RKO (cell line): ENCODE data around the gene KCNJ10.

ENCODE experiments used
- DNase-seq: peaks from one replicate; pipeline ENCODE4 v3.0.0-alpha.2; 2016; ENCODE audit warnings: low spot score

KCNJ10 gene

DNA sequence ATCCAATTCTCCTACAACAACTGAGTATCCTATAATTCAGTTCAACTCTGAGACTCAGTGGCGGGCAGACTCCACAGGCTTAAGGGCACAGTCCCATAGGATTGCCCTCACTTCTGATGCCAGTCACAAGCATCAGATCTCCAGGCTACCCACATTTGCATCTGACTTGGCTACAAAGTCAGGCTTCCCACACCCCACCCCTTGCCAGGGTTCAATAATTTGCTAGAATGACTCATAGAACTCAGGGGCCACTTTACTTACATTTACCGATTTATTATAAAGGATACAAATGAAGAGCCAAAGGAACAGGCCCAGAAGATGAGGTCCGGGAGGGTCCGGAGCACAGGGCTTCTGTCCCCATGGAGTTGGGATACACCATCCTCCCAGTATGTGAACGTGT, 80.0 kb downstream of the KCNJ10 start:
- no peak for DNase-seq

DNA sequence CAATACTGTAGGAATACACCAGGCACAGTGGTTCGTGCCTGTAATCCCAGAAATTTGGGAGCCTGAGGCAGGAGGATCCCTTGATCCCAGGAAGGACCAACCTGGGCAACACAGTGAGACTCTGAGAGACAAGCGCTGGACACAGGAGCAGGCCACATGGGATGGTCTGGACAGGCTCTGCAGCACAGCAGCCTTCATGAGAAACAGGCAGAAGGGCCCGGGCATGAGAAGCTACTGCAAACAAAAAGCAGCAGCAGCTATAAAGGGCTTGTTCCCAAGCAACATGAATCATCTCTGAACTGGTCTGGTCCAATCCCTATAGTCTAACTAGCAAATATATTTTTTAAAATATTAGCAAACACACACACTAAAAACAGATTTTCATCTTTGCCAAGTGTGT, 80.4 kb downstream of the KCNJ10 start:
- no peak for DNase-seq

DNA sequence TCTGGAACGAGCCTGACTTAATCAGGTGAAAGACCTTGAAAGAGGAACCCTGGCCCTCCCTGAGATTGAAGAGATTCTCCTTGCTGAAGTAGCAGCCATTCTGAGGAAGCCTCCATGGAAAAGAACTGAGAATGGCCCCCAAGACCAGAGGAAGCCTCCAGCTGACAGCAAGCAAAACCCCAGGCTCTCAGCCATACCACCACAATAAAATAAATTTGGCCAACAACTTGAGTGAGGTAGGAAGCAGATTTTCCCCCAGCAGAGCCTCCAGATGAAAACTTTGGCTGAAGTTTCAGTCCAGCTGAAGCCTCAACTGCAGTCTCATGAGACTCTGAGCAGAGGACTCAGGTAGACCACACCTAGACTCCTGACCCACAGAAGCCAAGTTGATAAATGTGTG, 82.0 kb downstream of the KCNJ10 start:
- DNase-seq = no peak

DNA sequence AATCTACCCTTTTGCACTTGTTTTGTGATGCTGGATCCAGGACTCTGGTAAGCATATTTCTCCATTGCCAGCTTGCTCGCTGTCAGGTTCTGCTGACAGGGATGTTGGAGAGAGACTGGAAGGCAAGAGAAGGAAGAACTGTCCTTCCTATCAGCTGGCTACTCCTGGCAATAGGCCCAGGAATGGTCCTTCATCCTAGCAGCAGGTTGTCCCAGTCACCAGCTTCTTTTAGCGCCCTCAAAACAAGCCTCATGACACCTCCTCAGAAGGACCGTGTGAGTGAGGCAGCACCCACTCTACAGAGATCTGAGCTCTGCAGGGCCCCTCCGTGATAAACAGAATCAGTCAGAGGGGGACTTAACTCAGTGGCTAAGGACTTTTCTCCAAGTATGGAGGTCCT, 82.8 kb downstream of the KCNJ10 start:
- DNase-seq = no peak

DNA sequence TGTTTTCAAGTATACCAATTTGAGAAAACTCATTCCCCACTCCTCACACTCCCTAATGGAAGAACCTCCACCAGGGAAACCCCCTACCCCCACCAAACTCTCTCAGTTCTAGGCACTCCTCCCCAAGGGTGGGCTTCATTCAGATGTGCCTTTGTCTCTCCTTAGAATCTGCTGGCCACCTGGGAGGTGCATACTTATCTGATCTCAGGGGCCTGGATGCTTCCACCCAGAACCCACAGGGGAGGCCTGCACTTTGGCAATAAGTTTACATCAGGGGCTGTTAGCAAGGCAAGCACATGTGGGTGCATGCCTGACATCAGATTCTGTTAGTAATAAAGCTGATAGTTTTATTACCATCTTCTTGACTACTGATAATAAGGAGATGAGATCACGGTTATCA, 83.4 kb downstream of the KCNJ10 start:
- no peak for DNase-seq

DNA sequence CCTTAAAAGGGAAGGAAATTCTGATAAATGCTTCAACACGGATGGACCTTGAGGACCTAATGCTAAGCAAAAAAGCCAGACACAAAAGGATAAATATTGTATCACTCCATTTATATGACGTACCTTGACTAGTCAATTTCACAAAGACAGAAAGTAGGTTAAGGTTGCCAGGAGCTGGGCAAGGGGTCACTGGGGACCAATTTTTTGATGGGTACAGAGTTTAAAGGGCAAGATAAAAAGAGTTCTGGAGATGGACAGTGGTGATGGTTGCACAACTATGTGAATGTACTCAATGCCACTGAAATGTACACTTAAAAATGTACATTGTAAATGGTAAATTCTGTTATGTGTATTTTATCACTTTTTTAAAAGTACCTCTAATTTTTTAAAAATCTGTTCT, 83.9 kb downstream of the KCNJ10 start:
- DNase-seq = no peak

DNA sequence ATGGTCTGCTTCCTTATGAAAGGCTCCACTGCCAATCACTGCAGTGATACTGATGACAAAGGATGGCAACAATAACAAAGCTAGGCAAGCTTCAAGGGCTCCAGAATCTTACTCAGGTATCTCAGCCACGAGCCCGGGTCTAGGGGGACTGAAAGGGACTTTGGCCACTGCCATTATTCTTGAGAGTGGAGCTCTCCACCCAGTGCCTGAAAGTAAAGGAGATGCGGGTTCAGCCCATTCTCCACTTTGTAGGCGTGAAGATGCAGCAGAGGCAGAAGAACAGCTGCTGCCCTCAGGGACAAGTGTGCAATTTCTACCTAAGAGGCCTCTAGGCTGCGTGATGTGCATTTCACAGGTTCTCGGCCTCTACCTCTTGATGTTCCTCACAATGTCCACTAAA, 84.5 kb downstream of the KCNJ10 start:
- DNase-seq = no peak

DNA sequence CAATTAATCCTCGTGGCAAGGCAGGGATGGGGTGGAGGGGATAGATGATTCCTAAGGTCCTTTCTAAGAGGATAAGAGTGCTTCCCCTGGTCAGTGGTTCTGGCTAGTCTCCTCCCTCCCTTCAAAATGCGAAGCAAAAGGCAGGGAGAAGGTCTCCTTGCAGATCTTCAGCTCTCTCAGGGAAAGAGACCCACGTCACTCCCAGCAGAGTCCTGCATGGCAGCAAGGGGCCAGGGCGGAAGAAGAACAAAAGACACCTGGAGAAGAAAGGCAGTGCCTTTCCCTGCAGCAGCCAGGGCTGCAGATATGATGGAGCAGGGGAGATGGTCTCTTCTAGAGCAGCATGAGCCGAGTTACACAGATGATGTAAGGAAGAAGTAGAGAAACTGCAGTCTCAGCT, 86.3 kb downstream of the KCNJ10 start:
- no peak for DNase-seq

DNA sequence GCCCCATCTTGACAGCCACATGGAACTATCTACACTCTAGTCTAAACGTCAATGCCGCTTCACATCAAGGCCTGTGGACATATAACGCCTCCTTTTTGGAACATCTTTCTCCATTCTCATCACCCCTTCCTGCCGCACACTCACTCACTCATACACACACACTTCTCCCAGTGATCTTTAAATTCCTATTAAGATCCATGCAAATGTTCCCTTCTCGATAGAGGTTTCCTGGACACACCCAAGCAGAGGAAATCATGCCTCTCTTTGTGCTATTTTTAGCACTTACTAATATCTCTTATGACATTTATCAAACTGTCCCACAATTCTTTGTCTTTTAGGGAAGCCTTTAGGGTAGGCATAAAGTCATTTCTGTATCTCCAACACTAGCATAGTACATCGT, 87.7 kb downstream of the KCNJ10 start:
- DNase-seq = no peak

DNA sequence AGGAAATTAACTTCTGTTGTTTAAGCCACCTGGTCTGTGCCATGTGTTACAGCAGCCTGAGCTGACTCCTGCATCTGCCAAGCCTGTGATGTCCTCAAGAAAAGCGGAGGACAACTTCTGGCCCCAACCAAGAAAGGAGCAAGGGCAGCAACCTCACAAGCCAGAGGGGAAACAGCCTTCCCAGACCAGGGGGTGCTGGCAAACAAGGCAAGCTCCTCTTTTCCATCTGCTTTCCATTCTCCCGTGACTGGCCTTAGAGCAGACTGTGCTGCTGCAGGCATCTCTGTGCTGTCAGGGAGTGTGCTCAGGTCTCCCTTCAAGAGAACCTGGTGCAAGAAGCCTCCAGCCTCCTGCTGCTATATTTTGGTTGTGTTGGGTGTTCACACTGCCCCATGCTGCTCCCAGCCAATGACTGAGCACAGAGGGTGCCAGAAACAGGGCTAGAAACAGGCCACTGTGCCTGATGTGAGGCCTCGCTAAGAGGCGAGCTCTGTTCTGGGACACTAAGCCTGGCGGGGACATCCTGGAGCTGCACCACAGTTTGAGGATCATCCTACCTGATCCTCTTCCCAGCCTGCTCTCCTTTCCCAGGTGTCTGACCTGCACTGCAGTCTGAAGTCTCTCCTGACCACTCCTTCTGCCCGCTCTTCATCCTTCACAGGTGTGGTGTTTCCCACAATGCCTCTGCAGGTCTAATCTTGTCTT, 88.5 kb downstream of the KCNJ10 start:
- no peak for DNase-seq

DNA sequence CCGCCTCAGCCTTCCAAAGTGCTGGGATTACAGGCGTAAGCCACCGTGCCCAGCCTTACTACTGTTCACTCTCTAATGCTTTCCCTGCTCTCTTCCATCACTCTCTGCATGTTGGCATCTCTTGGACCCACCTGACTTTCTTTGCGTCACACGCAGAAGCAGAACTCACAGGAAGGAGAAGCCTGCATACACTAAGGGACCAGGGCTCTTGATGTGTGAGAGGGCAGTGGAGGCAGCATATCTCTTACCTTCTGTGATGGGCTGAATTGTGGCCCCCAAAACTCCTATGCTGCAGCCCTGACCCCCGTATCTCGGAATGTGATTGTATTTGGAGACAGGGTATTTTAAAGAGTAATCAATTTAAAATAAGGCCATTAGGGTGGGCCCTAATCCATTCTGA, 89.2 kb downstream of the KCNJ10 start:
- no peak for DNase-seq

DNA sequence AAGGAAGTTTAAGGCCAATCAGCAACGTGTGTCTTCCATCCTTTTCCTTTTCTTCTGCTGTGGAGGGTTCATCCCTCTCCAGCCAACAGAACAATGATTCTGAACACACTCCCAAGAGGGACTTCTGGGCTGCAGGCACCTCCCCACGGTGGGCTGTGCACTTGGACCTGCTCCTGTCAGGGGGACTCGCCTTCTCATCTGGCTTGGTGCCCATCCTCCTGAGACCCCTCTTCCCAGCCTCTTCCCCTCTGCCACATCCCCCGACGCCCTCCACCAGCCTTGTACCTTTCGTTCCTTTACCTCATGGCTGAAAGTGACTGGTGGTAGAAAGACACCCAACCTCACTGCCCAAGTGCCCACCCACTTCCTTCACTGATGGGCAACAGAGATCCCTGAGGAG, 89.9 kb downstream of the KCNJ10 start:
- DNase-seq = no peak

DNA sequence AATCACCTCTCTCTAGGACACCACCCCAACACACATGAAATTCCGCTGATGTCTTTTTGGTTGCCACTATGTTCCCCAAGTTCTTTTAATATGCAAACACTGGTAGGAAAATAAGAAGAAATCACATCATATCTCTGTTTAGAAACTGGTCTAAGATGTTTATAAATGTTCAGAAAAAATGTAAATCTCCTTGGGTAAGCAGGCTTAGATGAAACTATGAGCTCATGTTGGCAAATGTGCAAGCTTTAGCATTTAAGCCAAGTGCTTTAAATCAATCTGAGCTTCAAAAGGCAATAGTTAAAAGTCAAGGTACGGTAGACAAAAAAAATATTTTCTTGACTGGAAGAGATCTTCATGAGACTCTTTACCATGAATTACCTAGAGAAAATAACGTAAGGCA, 90.7 kb downstream of the KCNJ10 start:
- no peak for DNase-seq

DNA sequence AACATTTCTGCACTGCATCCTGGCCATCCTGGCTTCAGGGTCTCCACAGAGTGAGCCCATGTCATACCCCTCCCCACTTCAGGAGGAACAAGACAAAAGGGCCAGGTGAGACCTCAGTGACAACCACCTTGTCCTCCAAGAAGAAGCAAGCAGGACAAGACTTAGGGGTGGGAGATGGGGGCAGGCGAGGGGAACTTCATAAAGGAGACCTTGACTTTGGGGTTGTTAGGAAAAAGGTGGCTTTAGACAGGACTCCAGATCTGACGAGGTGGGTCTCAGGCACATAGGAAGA, 91.9 kb downstream of the KCNJ10 start:
- DNase-seq = no peak

DNA sequence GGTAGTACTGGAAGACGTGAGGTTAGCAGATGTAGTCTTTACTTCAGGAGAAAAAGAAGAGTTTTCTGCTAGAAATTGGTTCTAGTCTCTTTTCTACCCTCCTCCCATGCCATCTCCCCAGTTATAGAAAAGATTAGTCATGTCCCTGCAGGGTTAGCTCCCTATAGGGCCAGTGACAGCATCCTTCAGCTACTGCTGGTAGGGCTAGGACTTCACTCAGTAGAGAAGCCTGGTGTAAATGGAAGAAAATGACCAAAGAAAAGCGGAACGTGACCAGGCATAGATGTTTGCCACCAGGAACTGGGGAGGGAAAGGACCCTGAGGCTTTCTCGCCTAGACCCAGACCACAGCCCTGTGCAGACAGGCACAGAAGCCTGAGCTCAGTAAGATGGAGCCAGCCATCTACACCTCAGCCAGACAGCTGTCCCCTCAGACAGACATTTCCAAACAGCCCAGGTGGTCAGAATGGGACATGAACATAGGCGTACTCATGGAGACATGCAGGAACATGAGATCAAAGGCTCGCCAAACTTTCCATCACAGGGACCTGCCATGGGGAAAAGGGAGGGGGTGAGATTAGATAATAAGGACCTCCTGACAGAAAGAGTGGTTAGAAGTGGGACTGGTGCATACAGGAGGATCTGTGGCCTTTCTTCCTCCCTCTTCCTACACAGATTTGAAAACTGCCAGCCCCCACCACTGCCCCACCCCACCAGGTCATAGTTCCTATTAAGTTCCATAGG, 92.4 kb downstream of the KCNJ10 start:
- no peak for DNase-seq

DNA sequence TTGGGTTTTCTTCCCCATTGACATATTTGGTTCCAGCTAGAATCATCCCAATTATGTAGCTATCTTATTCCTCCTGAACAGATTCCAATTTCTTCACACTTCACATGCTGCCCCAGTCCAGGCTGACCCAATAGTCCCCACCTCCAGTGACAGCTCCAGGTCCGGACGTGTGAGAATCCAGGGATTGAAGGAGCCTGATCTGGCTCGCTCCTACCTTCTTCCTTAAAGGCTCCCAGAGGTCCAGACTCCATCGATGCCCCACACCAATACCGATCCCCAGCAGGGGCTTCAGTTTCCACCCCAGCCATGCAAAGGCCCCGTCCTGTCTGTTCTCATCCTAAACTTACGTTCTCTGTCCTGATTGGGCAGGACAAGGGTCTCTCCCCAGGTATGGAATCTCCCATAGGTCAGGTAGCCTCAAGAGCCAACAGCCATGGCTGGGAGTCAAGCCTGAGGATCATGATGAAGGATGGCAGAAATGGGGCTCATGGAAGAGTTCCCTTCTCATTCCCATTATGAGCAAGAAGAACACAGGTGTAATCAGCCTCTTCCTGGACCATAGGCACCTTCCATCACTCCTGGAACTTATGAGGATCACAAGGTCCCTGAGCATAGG, 95.5 kb downstream of the KCNJ10 start:
- DNase-seq = no peak

DNA sequence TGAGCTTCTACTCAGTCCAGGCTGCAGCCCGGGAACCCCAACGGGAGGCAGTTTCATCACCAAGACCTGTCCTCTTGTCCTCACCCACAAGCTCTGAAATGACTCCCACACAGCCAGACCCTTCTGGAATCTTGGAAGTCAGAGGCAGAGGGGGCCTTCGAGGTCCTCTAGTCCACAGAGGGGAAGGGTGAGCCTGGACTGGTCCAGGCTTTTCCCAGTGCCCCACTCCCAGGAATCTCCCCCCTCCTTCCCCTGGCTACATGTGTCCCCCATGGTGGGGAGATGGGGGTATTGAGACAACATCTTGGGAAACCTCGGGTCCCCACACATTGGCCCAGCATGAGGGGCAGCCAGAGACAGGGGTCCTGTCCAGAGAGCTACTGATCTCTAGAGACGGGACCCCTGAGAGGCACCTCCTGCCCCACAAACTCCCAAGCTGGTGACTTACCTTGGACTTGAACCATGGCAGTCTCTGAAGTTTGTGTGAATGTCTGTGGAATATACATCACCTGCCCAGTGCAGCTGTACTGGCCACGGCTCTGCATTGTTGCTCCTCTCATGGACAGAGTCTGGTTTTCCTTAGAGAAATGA, 96.5 kb downstream of the KCNJ10 start:
- DNase-seq = no peak

DNA sequence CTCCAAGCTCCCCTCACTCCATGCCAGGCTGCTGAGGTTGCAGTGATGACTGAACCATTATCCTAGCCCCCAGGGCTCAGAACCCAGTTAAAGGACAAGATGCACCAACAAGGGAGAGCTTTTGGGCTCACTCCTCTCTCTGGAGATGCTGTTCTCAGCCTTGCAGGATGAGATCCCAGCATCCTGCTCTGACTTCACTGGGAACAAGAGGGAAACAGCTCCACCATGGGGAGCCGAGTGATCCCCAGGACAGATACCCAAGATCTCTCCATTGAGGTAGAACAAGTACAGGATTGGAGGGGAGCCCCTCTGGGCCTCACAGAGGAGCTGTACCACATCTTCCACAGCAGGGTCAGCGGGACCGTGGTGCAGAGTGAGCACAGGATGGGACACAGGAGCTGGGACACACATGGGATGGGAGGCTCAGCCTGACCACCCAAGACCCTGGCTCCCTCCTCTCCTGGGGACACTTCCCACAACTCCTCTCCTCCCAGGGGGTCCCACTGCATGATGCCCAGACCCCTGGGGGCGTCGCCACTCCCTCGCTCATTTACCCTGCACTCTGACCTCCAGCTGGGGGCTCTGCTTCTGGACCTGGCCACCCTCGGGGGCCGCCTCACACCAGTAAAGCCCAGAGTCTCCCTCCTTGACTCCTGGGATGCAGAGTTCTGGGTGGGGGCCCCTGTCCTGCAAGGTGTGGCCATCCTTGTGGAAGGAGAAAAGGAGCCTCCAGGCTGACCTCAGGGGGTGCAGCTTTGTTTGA, 97.3 kb downstream of the KCNJ10 start:
- no peak for DNase-seq

DNA sequence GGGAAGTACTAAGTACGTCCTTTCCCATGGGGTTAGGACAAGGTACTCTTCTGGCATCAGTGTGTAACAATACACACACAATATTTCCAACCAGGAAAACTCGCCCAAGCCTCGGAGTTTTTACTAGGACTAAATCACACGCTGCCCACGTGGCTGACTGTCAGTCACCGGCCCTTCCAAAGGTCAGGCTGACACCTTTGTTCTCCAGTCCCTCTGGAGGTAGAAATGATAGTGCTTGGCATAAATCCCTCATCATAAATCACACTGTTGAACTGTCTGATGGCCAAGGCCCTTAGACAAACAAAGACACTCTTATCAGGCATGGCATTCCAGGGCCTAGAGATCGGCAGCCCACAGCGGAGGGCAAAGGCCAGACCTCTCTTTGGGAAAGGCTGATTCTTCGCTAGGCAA, 99.0 kb downstream of the KCNJ10 start:
- DNase-seq = no peak

DNA sequence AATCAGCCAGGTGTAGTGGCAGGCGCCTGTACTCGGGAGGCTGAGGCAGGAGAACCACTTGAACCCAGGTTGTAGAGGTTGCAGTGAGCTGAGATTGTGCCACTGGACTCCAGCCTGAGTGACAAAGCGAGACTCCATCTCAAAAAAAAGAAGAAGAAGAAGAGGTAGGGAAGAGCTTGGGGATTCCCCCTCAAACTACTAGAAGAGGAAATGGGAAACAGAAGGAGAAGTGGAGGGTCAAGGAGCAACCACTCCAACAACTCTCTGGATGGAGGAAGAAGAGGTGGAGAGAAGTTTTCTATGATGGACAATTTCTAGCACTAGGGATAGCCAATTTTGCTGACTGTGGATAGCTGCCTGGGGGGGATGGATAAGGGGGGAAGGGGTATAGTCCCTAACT, 101.1 kb downstream of the KCNJ10 start:
- no peak for DNase-seq

DNA sequence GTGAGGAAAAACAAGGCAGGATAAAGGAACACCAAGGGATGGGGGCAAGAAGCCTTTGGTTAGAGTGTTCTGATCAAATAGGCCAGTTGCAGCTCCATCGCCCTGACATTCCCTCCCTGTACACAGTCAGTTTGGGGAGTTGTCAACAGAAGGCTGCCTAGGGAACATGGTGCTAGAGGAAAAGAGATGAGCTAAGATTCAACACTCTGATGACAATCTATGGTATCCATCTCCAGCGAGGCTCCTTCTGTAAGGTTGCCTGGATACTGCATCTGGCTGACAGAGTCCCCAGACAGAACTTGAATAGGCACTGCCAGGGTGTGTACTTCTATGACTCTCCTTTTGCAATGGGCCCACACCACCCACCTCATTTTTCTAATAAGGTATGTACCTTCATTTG, 104.7 kb downstream of the KCNJ10 start:
- DNase-seq = no peak

DNA sequence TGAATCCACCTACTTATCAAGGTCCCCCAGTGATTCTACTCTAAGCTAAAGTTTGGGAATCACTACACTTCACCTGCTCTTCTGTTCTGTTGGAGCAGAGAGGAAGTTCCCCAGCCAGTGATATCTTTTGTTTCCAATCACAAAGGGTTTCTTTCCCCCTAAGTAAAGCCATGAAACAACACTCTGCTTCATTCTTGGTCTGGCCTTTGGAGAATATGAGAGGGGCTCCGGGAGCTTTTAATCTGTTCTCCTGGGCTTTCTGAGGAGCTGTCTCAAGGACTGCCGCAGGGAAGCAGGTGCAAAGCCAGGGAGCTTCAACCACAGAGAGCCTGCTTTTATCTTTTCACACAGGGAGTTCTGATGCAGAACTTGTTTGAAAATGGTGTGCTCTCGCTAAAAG, 105.8 kb downstream of the KCNJ10 start:
- no peak for DNase-seq

DNA sequence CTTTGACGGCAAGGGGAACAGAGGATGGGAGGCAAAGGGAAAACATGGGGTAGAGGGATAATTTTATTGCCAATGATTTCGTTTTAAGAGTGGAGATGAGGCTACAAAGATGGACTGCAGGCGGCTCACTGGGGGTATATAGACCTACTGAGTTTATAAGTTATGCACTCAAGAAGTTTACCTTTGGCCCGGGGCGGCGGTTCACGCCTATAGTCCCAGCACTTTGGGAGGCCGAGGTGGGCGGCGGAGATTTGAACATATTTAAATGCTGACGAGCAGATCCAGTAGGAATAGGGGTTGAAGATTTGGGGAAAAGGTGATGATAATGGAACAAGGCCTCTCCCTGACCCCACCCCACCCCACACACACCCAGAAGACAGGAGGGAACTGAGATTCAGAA, 107.8 kb downstream of the KCNJ10 start:
- DNase-seq = no peak
